Measurements from ENCODE around the gene PLSCR1. TPM values are rescaled to one million over a fixed set of nuclear protein-coding genes. Genes with fewer than 3 reads are reported as not detected.

The PLSCR1 gene
- polyA plus RNA-seq, 2 of the 4 experiments (the other 2 are of a cell fraction) = 37.1 to 54.4 TPM

GRCh38 chr3:146469150-146470017 is 75.0 kb downstream of the PLSCR1 start, which contains the start of gene PLSCR2:
TSS of gene PLSCR2 (minus strand) at chr3:146469561. CDS start at chr3:146459904, 9,657 bp downstream.
- peak within 1 kb of the TSS; percentile 81 for H3K4me2 ChIP-seq
- ChIA-PET CTCF (interaction anchor here (1.0 to 1.4 kb wide), 3 partner anchors 27 to 108 kb away, joined by 3 to 4 read pairs (median 3); no protein-coding TSS in a partner anchor), POLR2A (interaction anchor here (0.6 to 2.7 kb wide), 9 partner anchors 34 to 247 kb away, joined by 3 to 15 read pairs (median 4); partner anchors contain the start of gene PLSCR1)
- ATAC-seq (peak; percentile 94 to 96), DNase-seq (ENCODE audit: low read depth in 1 of 2, low spot score in 1 of 2) (peak; percentile 71 to 78), FAIRE-seq (no peak)
- H3K4me3 ChIP-seq = peak within 1 kb of the TSS; percentile 65
- TF ChIP-seq USF2 (IDR thresholded peaks at IDR 0.05) = no peak
- no peak for TF ChIP-seq HMGXB4 (CRISPR knock-in tag; IDR thresholded peaks at IDR 0.05; ENCODE audit: borderline replicate concordance)
- TF ChIP-seq E2F6 (IDR thresholded peaks at IDR 0.05; ENCODE audit: borderline replicate concordance, low read depth) = peak; percentile 49
- TF ChIP-seq ELK1 (IDR thresholded peaks at IDR 0.05; ENCODE audit: low read depth, low read length) = no peak
- no peak for TF ChIP-seq MYC (IDR thresholded peaks at IDR 0.05; ENCODE audit: borderline replicate concordance, low read length)
- peak; percentile 71; the same call in 1 of the 2 replicates for TF ChIP-seq MAX (IDR thresholded peaks at IDR 0.05)
- TF ChIP-seq RAD21 (conservative IDR thresholded peaks at IDR 0.05 in 1 of 2, IDR thresholded peaks at IDR 0.05 in 1 of 2) = no peak; a peak in 1 of 5 replicates
- TF ChIP-seq FOSL2 (IDR thresholded peaks at IDR 0.05) = no peak
- TF ChIP-seq FOSL2 (CRISPR knock-in tag; IDR thresholded peaks at IDR 0.05) = no peak
- TF ChIP-seq TP53 (CRISPR knock-in tag; IDR thresholded peaks at IDR 0.05) = no peak
- no peak for TF ChIP-seq HOXA7 (CRISPR knock-in tag; IDR thresholded peaks at IDR 0.05)
- TF ChIP-seq FOSB (CRISPR knock-in tag; IDR thresholded peaks at IDR 0.05) = no peak
- TF ChIP-seq ESRRA (IDR thresholded peaks at IDR 0.05; ENCODE audit: borderline replicate concordance, low read length) = no peak
- peak; percentile 62 for TF ChIP-seq POLR2A (IDR thresholded peaks at IDR 0.05; ENCODE audit: low read length)
- TF ChIP-seq PHF8 (IDR thresholded peaks at IDR 0.05; ENCODE audit: borderline replicate concordance, low read depth) = peak; percentile 26; the same call in 1 of the 2 replicates
- no peak for TF ChIP-seq FOXS1 (CRISPR knock-in tag; IDR thresholded peaks at IDR 0.05)
- TF ChIP-seq RFX5 (IDR thresholded peaks at IDR 0.05) = no peak
- TF ChIP-seq POLR2AphosphoS2 (conservative IDR thresholded peaks at IDR 0.05; ENCODE audit: low read length) = no peak
- TF ChIP-seq ZC3H11A (IDR thresholded peaks at IDR 0.05) = no peak
- no peak for TF ChIP-seq CBX2 (IDR thresholded peaks at IDR 0.05; ENCODE audit: borderline replicate concordance, low read depth)
- TF ChIP-seq RARB (CRISPR knock-in tag; IDR thresholded peaks at IDR 0.05) = no peak
- TF ChIP-seq TFCP2L1 (CRISPR knock-in tag; IDR thresholded peaks at IDR 0.05) = no peak
- no peak for TF ChIP-seq ZNF302 (CRISPR knock-in tag; IDR thresholded peaks at IDR 0.05)
- TF ChIP-seq MAFK (IDR thresholded peaks at IDR 0.05; ENCODE audit: partially characterized antibody) = no peak
- TF ChIP-seq CEBPB (IDR thresholded peaks at IDR 0.05) = no peak
- TF ChIP-seq HOXB13 (CRISPR knock-in tag; IDR thresholded peaks at IDR 0.05; ENCODE audit: low read depth) = no peak
- no peak for TF ChIP-seq SMC3 (IDR thresholded peaks at IDR 0.05)
- TF ChIP-seq EHF (CRISPR knock-in tag; IDR thresholded peaks at IDR 0.05) = 0 out of 2 replicates have a peak, but pooled peaks have one; percentile 49
- TF ChIP-seq BCL3 (IDR thresholded peaks at IDR 0.05) = 0 out of 3 replicates have a peak, but pooled peaks have one; percentile 17
- no peak for TF ChIP-seq JUNB (IDR thresholded peaks at IDR 0.05)
- no peak for TF ChIP-seq NPAS2 (CRISPR knock-in tag; IDR thresholded peaks at IDR 0.05; ENCODE audit: borderline replicate concordance)
- TF ChIP-seq HES2 (IDR thresholded peaks at IDR 0.05) = no peak
- peak; percentile 48 to 52; a peak in 1 of 5 replicates for TF ChIP-seq JUN (IDR thresholded peaks at IDR 0.05)
- TF ChIP-seq HEYL (CRISPR knock-in tag; IDR thresholded peaks at IDR 0.05) = no peak
- no peak for TF ChIP-seq BHLHE40 (IDR thresholded peaks at IDR 0.05; ENCODE audit: low read depth, low read length)
- peaks cover 53% of the 10 kb centered on the region for H3K4me1 ChIP-seq
- H3K27ac ChIP-seq = peak within 1 kb of the TSS; percentile 89 to 96
- WGBS (ENCODE audit: missing lambda C conversion rate) = 26% methylated on average over 19 of the region's 51 CpGs
- no peaks in the 10 kb centered on the region for H3K9me3 ChIP-seq

Measured in A549 (cell line).